ENCODE data around the gene LCN10.

LCN10 gene

GRCh38 chr9:136754059-136754572 is 11.4 kb upstream of the LCN10 start:
- no peak for DNase-seq

- DNase-seq = no peak
Measured at GRCh38 chr9:136753371-136754058, 10.8 kb upstream of the LCN10 start.

- no peak for DNase-seq
Measured at GRCh38 chr9:136751814-136752213, 9.1 kb upstream of the LCN10 start.

- no peak for DNase-seq
Measured at GRCh38 chr9:136751244-136751643, 8.5 kb upstream of the LCN10 start.

- no peak for DNase-seq
Measured at GRCh38 chr9:136750526-136750925, 7.8 kb upstream of the LCN10 start.

- DNase-seq = no peak
Measured at GRCh38 chr9:136748666-136749611, 6.2 kb upstream of the LCN10 start.

GRCh38 chr9:136748201-136748600 is 5.5 kb upstream of the LCN10 start, which contains the start of gene LCN6:
Gene LCN6 (minus strand): TSS chr9:136748525. CDS start chr9:136748483, 42 bp downstream.
- DNase-seq = no peak

- DNase-seq = no peak
Measured at GRCh38 chr9:136747161-136748060, 4.7 kb upstream of the LCN10 start.

GRCh38 chr9:136746621-136747020 is 3.9 kb upstream of the LCN10 start:
- no peak for DNase-seq

GRCh38 chr9:136746155-136746490 is 3.4 kb upstream of the LCN10 start:
- DNase-seq = no peak

GRCh38 chr9:136745389-136746154 is 2.8 kb upstream of the LCN10 start:
- DNase-seq = no peak

GRCh38 chr9:136744773-136745172 is 2.0 kb upstream of the LCN10 start:
- DNase-seq = no peak

- DNase-seq = no peak
Measured at GRCh38 chr9:136743639-136744211, 985 bp upstream of the LCN10 start.

- DNase-seq = no peak
Measured at GRCh38 chr9:136741883-136742571, 713 bp downstream of the LCN10 start.

- DNase-seq = no peak
Measured at GRCh38 chr9:136740971-136741882, 1.5 kb downstream of the LCN10 start.

GRCh38 chr9:136740491-136740890 is 2.2 kb downstream of the LCN10 start:
- no peak for DNase-seq

GRCh38 chr9:136740069-136740468 is 2.7 kb downstream of the LCN10 start:
- no peak for DNase-seq

- DNase-seq = no peak
Measured at GRCh38 chr9:136739509-136739908, 3.2 kb downstream of the LCN10 start.

- no peak for DNase-seq
Measured at GRCh38 chr9:136738960-136739359, 3.8 kb downstream of the LCN10 start.
